GM12878 (cell line): ENCODE data around the gene LEMD1.

Experiments
- EZH2 ChIP-seq: IDR thresholded peaks from 2 replicates; pipeline ENCODE4 v1.6.1; 2012; ENCODE audit warnings: low read depth, mild to moderate bottlenecking, control low read depth, inconsistent platforms, low read length, borderline replicate concordance; ENCODE audit not compliant: control insufficient read depth
- RCOR1 ChIP-seq: conservative IDR thresholded peaks from 2 replicates; pipeline ENCODE4 v1.6.1; 2012; ENCODE audit warnings: low read depth, low read length, improper control_type of control experiment
- TAF1 ChIP-seq: IDR thresholded peaks from 2 replicates; pipeline ENCODE4 v1.6.1; 2011; ENCODE audit warnings: mild to moderate bottlenecking, low read depth, low read length, borderline replicate concordance
- TF ChIP-seq, protein P1 (sequence below): fragments of 150-350 bp; IDR thresholded peaks from 2 replicates; pipeline ENCODE4 v1.6.1; 2016; ENCODE audit warnings: low read depth, low read length

DNA sequence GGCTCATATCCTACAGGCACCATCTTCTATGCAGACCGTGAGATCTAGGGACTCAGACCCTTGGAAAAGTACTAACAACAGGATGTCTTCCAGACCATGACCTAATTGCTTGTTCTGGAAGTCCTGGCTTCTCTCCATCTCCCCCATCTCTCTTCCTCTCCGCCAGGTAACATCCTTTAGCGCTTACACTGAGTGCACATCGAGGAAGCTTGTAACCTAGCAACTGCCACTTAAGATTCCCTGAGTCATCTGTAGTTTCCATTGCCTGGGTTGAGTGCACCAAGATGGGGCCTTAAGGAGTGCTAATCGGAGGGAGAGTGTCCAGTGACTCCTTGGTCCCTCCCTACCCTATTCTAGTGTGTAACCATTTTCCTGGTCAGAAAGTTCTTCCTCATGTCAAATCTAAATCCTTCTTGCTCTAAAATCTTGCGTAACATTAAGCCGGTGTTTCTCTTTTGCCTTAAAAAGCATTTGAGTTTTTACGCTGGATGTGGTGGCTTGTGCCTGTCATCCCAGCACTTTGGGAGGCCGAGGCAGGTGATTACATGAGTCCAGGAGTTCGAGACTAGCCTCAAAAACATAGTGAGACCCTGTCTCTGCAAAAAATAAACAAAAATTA, 74.8 kb downstream of the LEMD1 start:
- TF ChIP-seq RCOR1 (no peak), TAF1 (no peak), EZH2 (no peak)
- TF ChIP-seq, protein P1, sequence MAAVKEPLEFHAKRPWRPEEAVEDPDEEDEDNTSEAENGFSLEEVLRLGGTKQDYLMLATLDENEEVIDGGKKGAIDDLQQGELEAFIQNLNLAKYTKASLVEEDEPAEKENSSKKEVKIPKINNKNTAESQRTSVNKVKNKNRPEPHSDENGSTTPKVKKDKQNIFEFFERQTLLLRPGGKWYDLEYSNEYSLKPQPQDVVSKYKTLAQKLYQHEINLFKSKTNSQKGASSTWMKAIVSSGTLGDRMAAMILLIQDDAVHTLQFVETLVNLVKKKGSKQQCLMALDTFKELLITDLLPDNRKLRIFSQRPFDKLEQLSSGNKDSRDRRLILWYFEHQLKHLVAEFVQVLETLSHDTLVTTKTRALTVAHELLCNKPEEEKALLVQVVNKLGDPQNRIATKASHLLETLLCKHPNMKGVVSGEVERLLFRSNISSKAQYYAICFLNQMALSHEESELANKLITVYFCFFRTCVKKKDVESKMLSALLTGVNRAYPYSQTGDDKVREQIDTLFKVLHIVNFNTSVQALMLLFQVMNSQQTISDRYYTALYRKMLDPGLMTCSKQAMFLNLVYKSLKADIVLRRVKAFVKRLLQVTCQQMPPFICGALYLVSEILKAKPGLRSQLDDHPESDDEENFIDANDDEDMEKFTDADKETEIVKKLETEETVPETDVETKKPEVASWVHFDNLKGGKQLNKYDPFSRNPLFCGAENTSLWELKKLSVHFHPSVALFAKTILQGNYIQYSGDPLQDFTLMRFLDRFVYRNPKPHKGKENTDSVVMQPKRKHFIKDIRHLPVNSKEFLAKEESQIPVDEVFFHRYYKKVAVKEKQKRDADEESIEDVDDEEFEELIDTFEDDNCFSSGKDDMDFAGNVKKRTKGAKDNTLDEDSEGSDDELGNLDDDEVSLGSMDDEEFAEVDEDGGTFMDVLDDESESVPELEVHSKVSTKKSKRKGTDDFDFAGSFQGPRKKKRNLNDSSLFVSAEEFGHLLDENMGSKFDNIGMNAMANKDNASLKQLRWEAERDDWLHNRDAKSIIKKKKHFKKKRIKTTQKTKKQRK = no peak
